HTR-8/SVneo (cell line): Measurements from ENCODE around the gene FGFR1OP2.

Source experiments
- DNase-seq: peaks from one replicate; pipeline ENCODE4 v3.0.0; 2011; ENCODE audit warnings: low spot score, mixed read lengths; ENCODE audit not compliant: insufficient read length
- FAIRE-seq: peaks from 2 replicates; lab custom pipeline; 2011; peaks lifted over from hg19 to GRCh38; lab: Jason Lieb, UNC

FGFR1OP2 gene

DNA sequence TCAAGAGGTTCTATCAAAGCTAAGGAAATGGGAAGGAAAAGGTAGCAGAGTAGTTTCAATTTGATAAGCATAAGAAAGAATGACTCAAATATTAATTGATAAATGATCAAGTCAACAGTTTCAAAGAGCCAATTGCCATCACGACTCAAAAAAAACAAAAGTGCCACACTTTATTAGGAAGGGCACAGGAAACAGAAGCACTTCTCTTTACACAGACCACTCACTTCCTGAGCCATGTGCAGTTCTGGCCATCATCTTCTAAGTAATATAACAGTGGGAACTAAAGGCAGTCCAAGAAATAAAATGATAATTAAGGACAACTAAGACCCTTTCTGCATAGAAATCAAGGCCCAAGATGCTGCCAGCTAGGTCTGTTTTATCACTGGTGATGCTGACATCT, 62.7 kb downstream of the FGFR1OP2 start:
- DNase-seq (no peak), FAIRE-seq (no peak)

DNA sequence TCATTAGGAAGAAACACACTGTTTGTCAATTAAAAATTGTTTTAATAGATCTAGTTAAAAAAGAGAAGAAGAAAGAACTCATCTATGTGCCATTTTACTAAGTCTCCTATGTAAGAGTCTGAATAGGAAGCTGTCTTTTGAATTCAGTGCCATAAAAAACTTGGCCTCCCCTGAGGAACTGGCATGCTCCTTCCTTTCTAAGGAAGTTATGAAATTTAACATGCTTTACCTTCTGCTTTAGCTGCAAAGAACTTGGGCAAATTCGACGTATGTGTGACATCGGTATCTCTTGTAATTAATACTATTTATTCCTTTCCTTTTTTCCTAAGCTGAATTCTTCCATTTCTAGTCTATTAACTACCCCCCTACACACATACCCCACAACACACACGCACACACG, 63.4 kb downstream of the FGFR1OP2 start:
- no peak for DNase-seq
- no peak for FAIRE-seq

DNA sequence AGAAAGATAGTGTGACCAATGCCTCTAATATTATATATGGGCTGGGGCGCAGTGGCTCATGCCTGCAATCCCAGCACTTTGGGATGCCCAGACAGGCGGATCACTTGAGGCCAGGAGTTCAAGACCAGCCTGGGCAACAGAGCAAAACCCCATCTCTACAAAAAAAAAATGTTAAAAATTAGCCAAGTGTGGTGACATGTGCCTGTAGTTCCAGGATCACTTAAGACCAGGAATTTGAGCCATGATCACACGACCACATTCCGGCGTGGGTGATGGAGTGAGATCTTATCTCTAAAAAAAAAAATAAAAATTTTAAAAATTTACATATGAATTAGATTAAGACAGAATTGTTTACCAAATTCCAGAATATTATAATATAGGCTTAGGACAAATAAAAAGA, 63.9 kb downstream of the FGFR1OP2 start:
- DNase-seq (no peak), FAIRE-seq (no peak)

DNA sequence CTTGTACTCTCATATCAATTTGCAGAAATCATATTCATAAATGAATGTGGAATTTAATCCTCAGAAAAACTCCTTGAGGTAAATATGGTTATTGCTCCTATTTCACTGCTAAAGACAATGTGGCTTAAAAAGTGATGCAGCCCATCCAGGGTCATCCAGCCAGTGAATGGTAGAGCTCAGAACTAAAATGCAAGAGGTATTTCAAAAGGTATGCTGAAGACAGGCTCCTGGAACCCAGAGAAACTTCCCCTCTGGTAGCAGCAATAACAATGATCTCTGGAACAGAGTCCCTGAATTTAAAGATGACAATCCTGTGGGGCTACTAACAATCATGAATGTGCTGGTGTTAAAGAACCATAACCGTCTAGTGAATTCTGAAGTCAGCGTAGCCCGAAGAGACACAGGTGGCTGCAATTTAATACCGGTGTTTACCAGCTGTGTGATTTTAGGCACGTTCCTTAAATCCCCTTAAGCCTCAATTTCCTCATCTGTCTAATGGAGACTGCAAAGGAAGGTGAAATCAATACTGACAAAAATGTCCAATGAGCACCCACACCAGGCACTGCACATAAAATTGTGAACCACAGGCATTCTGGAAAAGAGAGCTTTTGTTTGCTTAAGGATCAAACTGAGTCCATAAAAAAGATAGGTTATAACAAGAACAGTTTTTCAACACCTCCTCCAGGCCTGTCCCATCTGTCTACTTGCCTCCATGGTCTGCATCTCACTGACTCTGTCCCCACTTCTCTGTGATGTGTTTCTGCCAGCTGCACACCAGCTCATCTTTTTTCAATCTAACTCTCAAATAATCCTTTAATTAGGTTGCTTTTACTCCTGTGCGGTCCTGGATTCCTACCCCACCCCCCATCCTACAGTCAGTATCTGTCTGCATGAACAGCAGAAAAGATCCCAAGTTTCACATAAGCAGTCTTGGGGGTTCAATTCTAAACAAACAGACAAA, 65.4 kb downstream of the FGFR1OP2 start:
- DNase-seq (no peak), FAIRE-seq (peak; percentile 83)

DNA sequence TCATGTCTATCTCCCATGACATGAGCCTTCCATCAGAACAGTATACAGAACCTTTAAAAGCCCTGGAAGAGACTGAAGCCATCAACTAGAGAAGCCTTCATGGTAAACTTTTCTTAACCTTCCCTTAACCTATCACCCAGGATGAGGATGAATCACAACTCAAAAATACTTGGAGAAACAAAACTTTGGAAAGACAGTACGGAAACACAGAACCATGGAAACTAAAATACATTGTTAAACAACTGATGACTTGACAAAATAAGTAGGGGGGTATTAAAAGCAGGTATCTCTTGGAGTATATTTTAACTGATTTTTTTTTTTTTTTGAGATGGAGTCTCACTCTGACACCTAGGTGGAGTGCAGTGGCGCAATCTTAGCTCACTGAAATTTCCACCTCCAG, 67.2 kb downstream of the FGFR1OP2 start:
- DNase-seq (no peak), FAIRE-seq (no peak)

DNA sequence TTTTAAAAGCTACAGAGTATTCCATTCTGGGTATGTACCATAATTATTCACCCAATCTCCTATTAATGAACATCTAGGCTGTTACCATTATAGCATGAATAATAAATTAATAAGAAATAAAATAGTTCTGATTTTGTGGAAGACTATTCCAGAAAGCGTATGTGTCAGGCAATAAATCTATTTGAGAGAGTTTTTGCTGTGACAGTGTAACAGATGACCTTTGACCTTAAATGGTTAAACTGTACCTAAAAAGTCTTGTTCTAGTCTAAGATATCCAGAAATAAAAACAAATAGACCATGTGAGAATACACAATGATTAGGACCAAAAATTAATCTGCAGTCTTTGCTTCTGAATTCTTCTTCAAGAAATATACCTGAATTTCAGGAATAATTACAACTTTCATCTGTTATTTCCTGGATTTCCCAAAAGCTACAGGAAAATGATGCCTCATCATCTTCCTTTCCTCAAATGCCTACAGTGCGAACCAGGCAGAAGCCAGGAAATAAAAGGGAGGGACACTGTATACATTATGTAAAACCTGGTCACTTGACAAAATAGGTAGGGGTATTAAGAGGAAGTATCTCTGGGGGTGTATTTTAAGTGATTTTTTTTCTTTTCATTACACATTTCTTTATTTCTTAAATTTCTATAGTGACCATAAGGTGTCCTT, 68.7 kb downstream of the FGFR1OP2 start:
- no peak for FAIRE-seq
- no peak for DNase-seq

DNA sequence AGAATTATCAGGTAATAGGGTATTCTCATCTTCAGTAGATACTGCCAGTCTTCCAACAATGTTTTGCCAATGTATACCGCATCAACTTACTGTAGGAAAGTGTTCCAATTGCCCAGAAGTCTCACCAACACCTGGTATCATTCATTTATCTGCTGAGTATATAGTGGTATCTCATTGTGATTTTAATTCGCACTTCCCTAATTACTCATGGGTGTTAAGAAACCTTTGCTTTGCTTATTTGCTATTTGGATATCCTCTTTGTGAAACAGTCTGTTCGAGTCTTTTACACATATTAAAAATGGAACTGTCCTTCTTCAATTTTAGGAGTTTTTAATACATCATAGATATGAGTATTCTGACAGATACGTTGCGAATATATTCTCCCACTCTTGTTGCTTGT, 69.8 kb downstream of the FGFR1OP2 start:
- FAIRE-seq (no peak), DNase-seq (no peak)

DNA sequence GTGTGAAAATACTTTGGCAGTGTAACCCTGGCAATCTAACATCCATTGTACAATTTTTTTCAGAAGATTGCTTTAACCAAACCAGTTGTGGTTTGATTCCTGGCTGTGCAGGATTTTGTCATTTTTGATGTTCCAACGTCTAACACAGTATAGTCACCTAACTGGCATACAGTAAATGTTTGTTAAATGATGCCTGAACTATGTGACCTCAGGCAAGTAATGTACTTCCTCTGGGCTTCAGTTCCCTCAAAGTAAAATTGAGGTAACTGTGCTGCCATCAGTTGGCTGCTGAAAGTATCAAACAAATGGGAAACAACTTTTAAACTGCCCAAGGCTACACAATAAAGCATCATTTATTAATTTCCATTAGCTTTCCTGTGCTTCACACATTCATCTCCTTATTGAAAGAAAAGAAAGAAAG, 71.6 kb downstream of the FGFR1OP2 start:
- peak; percentile 88 for FAIRE-seq
- peak; percentile 33 for DNase-seq

GRCh38 chr12:27012239-27012981, 74.1 kb downstream of the FGFR1OP2 start:
- FAIRE-seq (peak; percentile 23), DNase-seq (no peak)

DNA sequence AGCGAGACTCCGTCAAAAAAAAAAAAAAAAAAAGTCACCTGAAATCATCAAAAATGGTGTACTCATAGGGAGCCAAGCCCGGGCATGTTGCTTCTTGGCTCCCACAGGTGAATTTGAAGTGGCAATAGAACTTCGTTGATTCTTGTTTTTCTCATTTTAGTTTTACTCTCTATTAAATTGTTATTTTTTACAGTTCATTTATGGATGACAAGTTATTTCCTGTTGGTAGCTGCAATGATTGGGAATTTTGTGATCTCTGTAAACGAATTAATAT, 74.6 kb downstream of the FGFR1OP2 start:
- FAIRE-seq (no peak), DNase-seq (no peak)

- no peak for DNase-seq
These were observed 75.4 kb downstream of the FGFR1OP2 start for GRCh38 chr12:27013611-27014084.

GRCh38 chr12:27014085-27014858, 76.0 kb downstream of the FGFR1OP2 start, which contains the start of gene TM7SF3:
Gene TM7SF3 (minus strand): TSS chr12:27014384. CDS start chr12:27014168, 216 bp downstream.
- FAIRE-seq (peak; percentile 75), DNase-seq (peak; percentile 91)

More at GRCh38 chr12:27013611-27014084, 75.4 kb downstream of the FGFR1OP2 start:
- FAIRE-seq = no peak

- FAIRE-seq (no peak), DNase-seq (no peak)
These were observed 76.8 kb downstream of the FGFR1OP2 start for GRCh38 chr12:27014859-27015729.

GRCh38 chr12:27015730-27016076, 77.4 kb downstream of the FGFR1OP2 start:
- FAIRE-seq (no peak), DNase-seq (peak; percentile 26)
